ENCODE data around the gene DDI1.

Gene DDI1

DNA sequence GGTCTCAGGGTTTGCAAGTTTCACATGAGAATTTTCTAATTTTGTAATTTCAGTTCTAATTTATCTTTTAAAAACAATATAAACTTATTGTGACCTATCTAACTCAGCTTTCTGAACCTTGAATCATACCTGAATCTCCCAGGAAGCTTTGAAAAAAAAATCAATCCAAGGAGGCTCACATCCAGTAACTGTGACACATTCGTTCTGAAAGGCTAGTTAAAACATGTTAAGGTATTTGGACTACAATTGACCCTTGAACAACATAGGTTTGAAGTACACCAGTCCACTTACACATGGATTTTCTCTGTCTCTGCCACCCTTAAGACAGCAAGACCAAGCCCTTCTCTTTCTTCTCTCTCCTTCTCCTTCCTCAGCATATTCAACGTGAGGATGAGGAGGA lies 40.0 kb downstream of the DDI1 start:
- Mint-ChIP-seq H3K27ac (no peak overlapping the region), H3K27me3 (ENCODE audit: low read depth) (no peaks in the 10 kb centered on the region), H3K4me1 (ENCODE audit: low read depth) (no peaks in the 10 kb centered on the region), H3K4me3 (no peak overlapping the region), H3K9me3 (no peaks in the 10 kb centered on the region), H3K36me3 (ENCODE audit: low read depth) (no peaks in the 10 kb centered on the region)
- no peak for DNase-seq (ENCODE audit: low spot score)

- Mint-ChIP-seq H3K9me3 (no peaks in the 10 kb centered on the region), H3K4me3 (no peak overlapping the region), H3K27ac (no peak overlapping the region), H3K36me3 (ENCODE audit: low read depth) (no peaks in the 10 kb centered on the region), H3K4me1 (ENCODE audit: low read depth) (no peaks in the 10 kb centered on the region), H3K27me3 (ENCODE audit: low read depth) (no peaks in the 10 kb centered on the region)
- no peak for DNase-seq (ENCODE audit: low spot score)
Measured at GRCh38 chr11:104078245-104078644, 41.8 kb downstream of the DDI1 start.

DNA sequence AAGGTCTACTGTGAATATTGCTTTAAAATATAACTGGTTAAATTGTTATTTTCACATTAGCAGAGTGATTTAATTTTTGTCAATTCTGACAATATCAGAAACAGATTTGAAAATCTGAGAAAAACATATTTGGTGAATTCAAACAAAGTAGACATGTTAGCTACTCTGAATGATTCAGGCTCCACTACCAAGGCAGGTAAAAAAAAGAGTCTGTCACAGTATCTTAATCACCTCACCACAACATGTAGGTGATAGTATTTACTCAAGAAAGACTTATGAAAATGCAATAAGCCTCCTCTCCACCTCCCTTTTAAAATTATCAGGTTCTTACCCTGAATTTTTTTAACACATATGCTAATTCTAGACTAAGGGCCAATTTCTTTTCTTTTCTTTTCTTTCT lies 42.6 kb downstream of the DDI1 start:
- Mint-ChIP-seq H3K27ac (no peak overlapping the region), H3K4me1 (ENCODE audit: low read depth) (no peaks in the 10 kb centered on the region), H3K36me3 (ENCODE audit: low read depth) (no peaks in the 10 kb centered on the region), H3K9me3 (no peaks in the 10 kb centered on the region), H3K4me3 (no peak overlapping the region), H3K27me3 (ENCODE audit: low read depth) (no peaks in the 10 kb centered on the region)
- no peak for DNase-seq (ENCODE audit: low spot score)

GRCh38 chr11:104086621-104087020 lies 50.2 kb downstream of the DDI1 start:
- Mint-ChIP-seq H3K4me3 (no peak overlapping the region), H3K27me3 (ENCODE audit: low read depth) (no peaks in the 10 kb centered on the region), H3K27ac (no peak overlapping the region), H3K9me3 (no peaks in the 10 kb centered on the region), H3K4me1 (ENCODE audit: low read depth) (no peaks in the 10 kb centered on the region), H3K36me3 (ENCODE audit: low read depth) (no peaks in the 10 kb centered on the region)
- no peak for DNase-seq (ENCODE audit: low spot score)
